GM12878 (cell line): ENCODE measurements around the gene PLEKHN1. TPM values are rescaled to one million over a fixed set of nuclear protein-coding genes. Genes with fewer than 3 reads are reported as not detected.

Source experiments
- ATAC-seq: fragments of 200-7000 bp; cut with Tn5 transposase; 3 replicates; pipeline ENCODE4 v1.9.1; 2020; ENCODE audit warnings: mild to moderate bottlenecking, moderate library complexity
- BruUV-seq: library from RNA; stranded (reverse); fragments of 400-500 nt; replicated peaks from 2 replicates; lab custom pipeline; 2021; lab: Mats Ljungman, UMichigan
- CTCF ChIA-PET: fragments of 300-600 bp; sonication (Branson Sonifier 250); formaldehyde crosslinking; extraction: SDS; loops from one replicate; lab custom pipeline; 2021; ENCODE audit warnings: inconsistent platforms; lab: Yijun Ruan, JAX
- POLR2A ChIA-PET: fragments of 350-600 bp; formaldehyde crosslinking; extraction: SDS; loops from one replicate; lab custom pipeline; 2021; ENCODE audit warnings: inconsistent platforms; lab: Charles Lee
- RAD21 ChIA-PET: fragments of 300-600 bp; sonication (Branson Sonifier 250); formaldehyde crosslinking; loops from one replicate; lab custom pipeline; 2023; ENCODE audit warnings: antibody characterized with exemption; ENCODE audit not compliant: unreplicated experiment; lab: Charles Lee
- SMC1A ChIA-PET: fragments of 300-600 bp; sonication (Branson Sonifier 250); formaldehyde crosslinking; loops from one replicate; lab custom pipeline; 2023; ENCODE audit not compliant: unreplicated experiment, uncharacterized antibody; lab: Charles Lee
- DNase-seq: peaks from one replicate; pipeline ENCODE4 v3.0.0-alpha.2; 2011; ENCODE audit warnings: low read depth, low spot score
- FAIRE-seq: peaks from 3 replicates; lab custom pipeline; 2011; peaks lifted over from hg19 to GRCh38; lab: Jason Lieb, UNC
- H2AFZ ChIP-seq: 2 replicates; pipeline ENCODE4 v1.6.0; 2011; ENCODE audit warnings: low read depth, low read length, control low read depth; ENCODE audit not compliant: control insufficient read depth
- H3K27ac ChIP-seq: 2 replicates; pipeline ENCODE4 v1.5.1; 2011; ENCODE audit warnings: control low read depth; ENCODE audit not compliant: control insufficient read depth, insufficient read depth
- H3K27me3 ChIP-seq, 2 experiments: replicated peaks in 1 of 2; 2 replicates each; pipeline versions ENCODE4 v1.6.0 to v1.6.1; 2011; ENCODE audit warnings: low read length in 1 of 2; ENCODE audit not compliant: control insufficient read depth in 2 of 2, insufficient read depth in 2 of 2
- H3K36me3 ChIP-seq, 2 experiments: 2 replicates each; pipeline ENCODE4 v1.5.1; 2011; ENCODE audit warnings: low read length in 1 of 2; ENCODE audit not compliant: control insufficient read depth in 2 of 2, insufficient read depth in 2 of 2
- H3K4me1 ChIP-seq: 2 replicates; pipeline ENCODE4 v1.6.1; 2011; ENCODE audit warnings: mild to moderate bottlenecking, low read length, moderate library complexity, mixed read lengths; ENCODE audit not compliant: control insufficient read depth, insufficient read depth
- H3K4me2 ChIP-seq: 2 replicates; pipeline ENCODE4 v1.6.0; 2011; ENCODE audit warnings: control low read depth; ENCODE audit not compliant: control insufficient read depth, insufficient read depth
- H3K4me3 ChIP-seq: fragments of 200-600 bp; sonication (generic); 2 replicates; pipeline ENCODE4 v1.5.1; 2016
- H3K79me2 ChIP-seq: 2 replicates; pipeline ENCODE4 v1.6.0; 2011; ENCODE audit warnings: low read length; ENCODE audit not compliant: control insufficient read depth, insufficient read depth
- H3K9ac ChIP-seq: 2 replicates; pipeline ENCODE4 v1.8.0; 2011; ENCODE audit warnings: low read length, control low read depth, mixed read lengths; ENCODE audit not compliant: control insufficient read depth, insufficient read depth
- H3K9me3 ChIP-seq: replicated peaks from 3 replicates; pipeline ENCODE4 v1.5.1; 2011; ENCODE audit warnings: mild to moderate bottlenecking, low read length; ENCODE audit not compliant: control insufficient read depth, insufficient read depth
- H4K20me1 ChIP-seq: 2 replicates; pipeline ENCODE4 v1.6.0; 2011; ENCODE audit not compliant: control insufficient read depth, insufficient read depth
- CHD1 ChIP-seq: IDR thresholded peaks from 2 replicates; pipeline ENCODE4 v1.6.1; 2012; ENCODE audit warnings: low read depth, low read length, improper control_type of control experiment
- IKZF2 ChIP-seq, 2 experiments: fragments of 450-650 bp; IDR thresholded peaks; 2 replicates each; pipeline ENCODE4 v1.6.1; 2017; ENCODE audit warnings: mild to moderate bottlenecking in 2 of 2, moderate library complexity in 2 of 2
- NFIC ChIP-seq: IDR thresholded peaks from 2 replicates; pipeline ENCODE4 v1.6.1; 2012; ENCODE audit warnings: low read depth, mild to moderate bottlenecking, inconsistent platforms, low read length, moderate library complexity
- WGBS: methylation state at CpG from one replicate; pipeline ENCODE4 v1.1.6; 2016; ENCODE audit warnings: low lambda C conversion rate; ENCODE audit not compliant: insufficient replicate concordance, insufficient coverage; ENCODE audit errors: missing lambda C conversion rate; 5-methylcytosine and 5-hydroxymethylcytosine counted together
- in situ Hi-C: fragments of 300-500 bp; cut with MboI; formaldehyde crosslinking; loops from 9 replicates; pipeline ENCODE4 v1.14.3; 2018; ENCODE audit warnings: mixed read lengths
- intact Hi-C: fragments of 100-400 bp; cut with micrococcal nuclease; formaldehyde crosslinking; loops from one replicate; pipeline ENCODE4 v1.14.2; 2022; ENCODE audit not compliant: unreplicated experiment
- polyA plus RNA-seq, 11 experiments: library from polyadenylated mRNA; depleted of rRNA in 4 of 11; unstranded in 6 of 11; stranded (reverse) in 5 of 11; fragments of >200 nt; fragmentation: Nextera tagmentation in 4 of 11; fragmentation: Illumina TruSeq in 1 of 11; extraction: Ambion mirVana in 4 of 11; extraction: Trizol in 1 of 11; gene quantifications; 1 replicate in 1 of 11; 2 replicates in 10 of 11; pipeline versions ENCODE4 v1.2.1 to v1.2.3, GENCODE V29; 2011 to 2016; ENCODE audit warnings: inconsistent platforms in 2 of 11, missing spikeins in 2 of 11, low read depth in 1 of 11
- total RNA-seq, 4 experiments: library from RNA; depleted of rRNA in 3 of 4; stranded (reverse); fragments of >200 nt in 3 of 4; fragmentation: Illumina TruSeq in 1 of 4; extraction: Trizol in 1 of 4; gene quantifications; 2 replicates each; pipeline versions ENCODE4 v1.2.1 to v1.2.3, GENCODE V29; 2013 to 2021
- TF ChIP-seq, protein P1 (sequence below): IDR thresholded peaks from 2 replicates; pipeline ENCODE4 v1.6.1; 2012; ENCODE audit warnings: low read length, inconsistent platforms

PLEKHN1 gene
- total and polyA plus RNA-seq, 10 of the 15 experiments (the other 5 are each of a cell fraction or from before 2014, with no cell fraction given) = 0.04 to 0.26 (median 0.18) TPM; not detected in 6

DNA sequence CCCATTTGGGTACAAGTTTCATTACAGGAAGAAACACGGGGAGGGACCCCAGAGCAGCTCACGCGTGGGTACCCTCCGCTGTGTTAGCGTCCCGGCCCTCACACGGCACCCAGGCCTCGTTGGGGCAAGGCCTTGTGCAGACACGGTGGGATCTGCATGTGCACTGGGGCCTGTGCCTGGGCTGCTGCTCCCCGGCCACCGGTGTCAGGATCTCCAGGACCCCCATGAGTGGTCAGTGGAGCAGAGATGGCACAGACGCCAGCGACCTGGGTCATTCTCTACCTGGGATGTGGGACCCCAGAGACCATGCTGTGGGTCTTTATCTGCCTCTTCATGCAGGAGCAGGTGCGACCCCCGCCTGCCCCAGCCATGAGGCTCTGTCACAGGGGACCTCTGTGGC, 47.9 kb upstream of the PLEKHN1 start (continued):
- no peak for TF ChIP-seq IKZF2 (IDR thresholded peaks at IDR 0.05)

DNA sequence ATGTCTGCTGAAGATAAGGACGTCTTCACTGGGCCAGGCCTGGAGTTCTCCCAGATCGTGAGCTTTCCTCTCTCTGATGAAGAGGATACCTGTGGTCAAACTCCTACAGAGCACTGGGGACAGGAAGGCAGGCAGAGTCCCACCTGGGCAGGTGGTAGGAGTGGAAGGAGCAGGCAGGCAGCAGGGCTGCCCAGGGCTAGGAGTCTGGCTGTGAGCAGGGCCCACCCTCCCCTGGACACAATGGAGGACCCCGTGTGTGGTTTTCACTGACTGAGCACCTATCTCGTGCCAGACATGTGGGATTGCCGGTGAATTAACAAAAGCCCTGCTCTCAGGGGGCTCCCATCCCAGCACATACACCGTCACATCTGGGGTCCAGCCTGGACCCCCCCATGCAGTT, 47.4 kb upstream of the PLEKHN1 start:
- Histone ChIP-seq H3K27me3 (peaks cover 9 to 16% of the 10 kb centered on the region in 2 experiments), H3K9me3 (no peaks in the 10 kb centered on the region), H3K9ac (no peak overlapping the region), H3K36me3 (no peaks in the 10 kb centered on the region), H4K20me1 (no peaks in the 10 kb centered on the region; the same call in none of the 2 replicates), H2AFZ (no peak overlapping the region), H3K27ac (no peak overlapping the region), H3K79me2 (no peaks in the 10 kb centered on the region), H3K4me3 (no peak overlapping the region), H3K4me1 (no peaks in the 10 kb centered on the region), H3K4me2 (no peak overlapping the region)
- ChIA-PET CTCF (no interaction called here), SMC1A (no interaction called here), POLR2A (no interaction called here), RAD21 (no interaction called here)
- no TSS peak for BruUV-seq
- DNase-seq (no peak), FAIRE-seq (no peak), ATAC-seq (no peak)
- TF ChIP-seq CHD1 (no peak), NFIC (no peak)
- TF ChIP-seq, protein P1, sequence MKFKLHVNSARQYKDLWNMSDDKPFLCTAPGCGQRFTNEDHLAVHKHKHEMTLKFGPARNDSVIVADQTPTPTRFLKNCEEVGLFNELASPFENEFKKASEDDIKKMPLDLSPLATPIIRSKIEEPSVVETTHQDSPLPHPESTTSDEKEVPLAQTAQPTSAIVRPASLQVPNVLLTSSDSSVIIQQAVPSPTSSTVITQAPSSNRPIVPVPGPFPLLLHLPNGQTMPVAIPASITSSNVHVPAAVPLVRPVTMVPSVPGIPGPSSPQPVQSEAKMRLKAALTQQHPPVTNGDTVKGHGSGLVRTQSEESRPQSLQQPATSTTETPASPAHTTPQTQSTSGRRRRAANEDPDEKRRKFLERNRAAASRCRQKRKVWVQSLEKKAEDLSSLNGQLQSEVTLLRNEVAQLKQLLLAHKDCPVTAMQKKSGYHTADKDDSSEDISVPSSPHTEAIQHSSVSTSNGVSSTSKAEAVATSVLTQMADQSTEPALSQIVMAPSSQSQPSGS = no peak
- WGBS = 49% methylated on average over 6 of the region's 6 CpGs
- in situ Hi-C loops (no loop called here), intact Hi-C loops (no loop called here)
